ENCODE results near the gene RXRA. TPM values are rescaled to one million over a fixed set of nuclear protein-coding genes. Genes with fewer than 3 reads are reported as not detected.

RXRA gene
- total RNA-seq, 3 donors from 2014 or later: 31.0 to 63.0 (median 31.5) TPM

DNA sequence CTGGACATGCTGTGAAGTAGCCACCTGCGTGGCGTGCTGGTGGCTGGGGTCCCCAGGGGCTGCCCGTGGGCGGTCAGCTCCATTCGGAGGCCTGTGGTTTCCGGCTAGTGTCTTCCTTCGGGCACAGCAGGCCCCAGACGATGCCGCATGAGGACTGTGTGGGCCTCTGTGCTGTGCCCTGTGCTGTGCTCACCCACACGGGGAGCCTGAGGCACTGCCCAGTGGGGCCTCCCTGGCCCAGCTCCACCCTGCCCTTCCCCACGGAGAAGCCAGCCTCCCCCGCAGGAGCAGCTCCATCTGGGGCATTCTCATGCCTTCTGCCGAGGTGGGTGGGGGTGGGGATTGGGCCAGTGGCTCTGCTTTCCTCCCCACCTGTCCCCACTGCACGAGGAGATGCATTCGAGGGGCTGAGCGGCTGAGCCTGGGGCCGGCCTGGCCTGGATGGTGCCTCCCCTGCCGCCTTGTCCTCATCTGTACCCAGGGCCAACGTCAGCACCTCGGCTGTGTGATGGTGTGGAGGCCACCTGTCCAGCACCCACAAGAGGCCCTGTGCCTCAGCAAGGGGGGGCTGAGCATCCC lies 24.2 kb downstream of the RXRA start:
- H3K27ac ChIP-seq: peak overlapping the region in 1 of 2 donors; percentile 48
- TF ChIP-seq POLR2AphosphoS5 (IDR thresholded peaks at IDR 0.05) (no peak), POLR2A (IDR thresholded peaks at IDR 0.05) (no peak)
- TF ChIP-seq, protein P1, sequence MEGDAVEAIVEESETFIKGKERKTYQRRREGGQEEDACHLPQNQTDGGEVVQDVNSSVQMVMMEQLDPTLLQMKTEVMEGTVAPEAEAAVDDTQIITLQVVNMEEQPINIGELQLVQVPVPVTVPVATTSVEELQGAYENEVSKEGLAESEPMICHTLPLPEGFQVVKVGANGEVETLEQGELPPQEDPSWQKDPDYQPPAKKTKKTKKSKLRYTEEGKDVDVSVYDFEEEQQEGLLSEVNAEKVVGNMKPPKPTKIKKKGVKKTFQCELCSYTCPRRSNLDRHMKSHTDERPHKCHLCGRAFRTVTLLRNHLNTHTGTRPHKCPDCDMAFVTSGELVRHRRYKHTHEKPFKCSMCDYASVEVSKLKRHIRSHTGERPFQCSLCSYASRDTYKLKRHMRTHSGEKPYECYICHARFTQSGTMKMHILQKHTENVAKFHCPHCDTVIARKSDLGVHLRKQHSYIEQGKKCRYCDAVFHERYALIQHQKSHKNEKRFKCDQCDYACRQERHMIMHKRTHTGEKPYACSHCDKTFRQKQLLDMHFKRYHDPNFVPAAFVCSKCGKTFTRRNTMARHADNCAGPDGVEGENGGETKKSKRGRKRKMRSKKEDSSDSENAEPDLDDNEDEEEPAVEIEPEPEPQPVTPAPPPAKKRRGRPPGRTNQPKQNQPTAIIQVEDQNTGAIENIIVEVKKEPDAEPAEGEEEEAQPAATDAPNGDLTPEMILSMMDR (IDR thresholded peaks at IDR 0.05): no peak
- H3K4me3 ChIP-seq: peak overlapping the region in 1 of 3 donors; percentile 24
- H3K9me3 ChIP-seq: no peaks in the 10 kb centered on the region
- no peaks in the 10 kb centered on the region for H3K36me3 ChIP-seq
- H3K4me1 ChIP-seq: peaks cover 11 to 29% of the 10 kb centered on the region in 2 donors
- H3K27me3 ChIP-seq: no peaks in the 10 kb centered on the region
- intact Hi-C loops (cut with DNase I; ENCODE audit: low total_unique reads): no loop called here
- DNase-seq (ENCODE audit: low spot score in 2 of 2): no peak

DNA sequence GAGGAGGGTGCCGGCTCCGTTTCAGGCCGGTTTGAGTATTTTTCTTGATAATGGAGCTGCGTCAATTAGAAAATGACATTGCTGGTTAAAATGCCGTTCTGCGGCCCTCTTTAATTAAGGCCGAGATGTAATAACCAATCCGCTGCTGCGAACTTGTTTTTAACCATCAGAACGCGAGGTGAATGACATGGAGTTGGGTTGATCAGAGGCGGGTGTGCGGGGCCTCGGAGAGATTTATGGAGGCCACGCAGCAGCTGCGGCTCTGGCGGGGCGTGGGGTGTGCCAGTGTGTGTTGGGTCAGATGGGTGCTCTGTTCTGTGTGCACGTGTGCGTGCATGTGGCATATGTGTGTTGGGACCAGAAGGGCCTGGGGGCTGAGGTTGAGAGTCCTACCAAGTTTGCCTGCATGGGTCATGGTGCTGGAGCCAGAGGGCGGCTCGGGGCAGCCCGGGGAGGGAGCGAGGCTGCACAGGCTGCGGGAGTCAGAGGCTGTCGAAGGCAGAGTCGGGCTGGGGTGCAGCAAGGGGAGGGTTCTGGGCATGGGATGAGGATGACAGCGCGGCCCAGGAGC lies 25.4 kb downstream of the RXRA start:
- Histone ChIP-seq H3K4me3 (no peak overlapping the region), H3K27me3 (no peaks in the 10 kb centered on the region), H3K27ac (peak overlapping the region in 1 of 2 donors; percentile 59), H3K9me3 (no peaks in the 10 kb centered on the region), H3K4me1 (peaks cover 16 to 34% of the 10 kb centered on the region in 2 donors), H3K36me3 (no peaks in the 10 kb centered on the region)
- no peak for DNase-seq (ENCODE audit: low spot score in 2 of 2)
- TF ChIP-seq POLR2AphosphoS5 (IDR thresholded peaks at IDR 0.05) (no peak), POLR2A (IDR thresholded peaks at IDR 0.05) (no peak)
- TF ChIP-seq, protein P1 (IDR thresholded peaks at IDR 0.05): no peak
- intact Hi-C loops (cut with DNase I; ENCODE audit: low total_unique reads): no loop called here

DNA sequence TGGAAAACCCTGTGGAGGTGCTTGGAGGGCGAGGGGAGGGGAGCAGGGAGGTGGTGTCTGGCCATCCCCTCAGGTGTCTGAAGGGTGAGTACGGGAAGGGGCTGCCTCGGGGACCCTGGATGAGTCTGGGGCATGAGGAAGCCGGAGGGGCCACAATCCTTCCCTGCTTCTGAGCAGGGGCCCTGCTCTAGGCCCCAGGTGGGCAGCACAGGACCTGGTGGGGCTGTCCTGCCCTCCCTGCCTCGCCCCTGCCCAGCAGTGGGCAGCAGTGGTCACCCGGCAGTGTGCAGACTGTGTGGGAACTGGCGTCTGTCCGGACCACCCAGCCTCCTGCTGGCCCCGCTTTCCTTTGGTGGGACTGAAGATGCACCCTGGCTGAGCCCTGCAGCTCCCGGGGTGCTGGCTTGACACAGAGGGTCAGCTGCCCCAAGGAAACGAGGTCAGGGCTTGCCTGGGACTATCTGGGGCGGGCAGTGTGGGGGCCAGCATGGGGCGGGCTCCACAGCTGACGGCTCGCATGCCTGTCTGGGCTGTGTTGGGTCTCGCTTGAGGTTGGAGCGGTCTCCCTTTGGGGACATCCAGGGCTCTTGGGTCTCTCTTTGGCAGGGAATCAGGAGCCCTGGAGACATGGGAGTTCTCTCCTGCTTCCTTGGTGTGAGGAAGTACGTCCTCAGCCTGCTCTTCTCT lies 26.1 kb downstream of the RXRA start:
- intact Hi-C loops (cut with DNase I; ENCODE audit: low total_unique reads): no loop called here
- Histone ChIP-seq H3K4me1 (peaks cover 16 to 41% of the 10 kb centered on the region in 2 donors), H3K27me3 (no peaks in the 10 kb centered on the region), H3K36me3 (no peaks in the 10 kb centered on the region), H3K4me3 (no peak overlapping the region), H3K9me3 (no peaks in the 10 kb centered on the region), H3K27ac (peak overlapping the region in 1 of 2 donors; percentile 59)
- no peak for DNase-seq (ENCODE audit: low spot score in 2 of 2)
- TF ChIP-seq POLR2A (IDR thresholded peaks at IDR 0.05) (no peak), POLR2AphosphoS5 (IDR thresholded peaks at IDR 0.05) (no peak)
- TF ChIP-seq, protein P1 (IDR thresholded peaks at IDR 0.05): no peak

DNA sequence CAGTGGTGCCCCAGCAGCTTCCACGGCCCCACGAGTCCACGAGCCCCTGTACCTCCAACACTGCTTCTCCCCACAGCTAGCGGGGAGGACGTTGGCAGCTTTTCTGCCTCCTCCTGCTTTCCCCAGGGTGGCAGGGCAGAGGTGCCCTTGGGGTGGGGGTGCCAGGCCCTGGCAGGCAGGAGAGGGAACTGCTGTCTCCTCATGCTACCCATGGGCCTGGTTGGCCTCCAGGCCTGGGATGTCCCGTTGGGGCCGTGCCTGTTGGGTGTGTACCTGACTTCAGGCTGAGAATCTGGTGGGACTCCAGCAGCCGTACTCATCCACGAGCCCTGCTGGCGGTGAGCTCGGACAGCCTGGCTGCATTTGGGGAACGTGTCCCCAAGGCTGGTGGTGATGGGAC lies 27.3 kb downstream of the RXRA start:
- H3K27ac ChIP-seq: no peak overlapping the region
- H3K4me3 ChIP-seq: no peak overlapping the region
- no peaks in the 10 kb centered on the region for H3K36me3 ChIP-seq
- intact Hi-C loops (cut with DNase I; ENCODE audit: low total_unique reads): no loop called here
- no peaks in the 10 kb centered on the region for H3K27me3 ChIP-seq
- DNase-seq (ENCODE audit: low spot score in 2 of 2): no peak
- no peaks in the 10 kb centered on the region for H3K9me3 ChIP-seq
- peaks cover 25 to 53% of the 10 kb centered on the region in 2 donors for H3K4me1 ChIP-seq
- no peak for TF ChIP-seq POLR2AphosphoS5 (IDR thresholded peaks at IDR 0.05)
- TF ChIP-seq POLR2A (IDR thresholded peaks at IDR 0.05): no peak
- TF ChIP-seq, protein P1 (IDR thresholded peaks at IDR 0.05): no peak

DNA sequence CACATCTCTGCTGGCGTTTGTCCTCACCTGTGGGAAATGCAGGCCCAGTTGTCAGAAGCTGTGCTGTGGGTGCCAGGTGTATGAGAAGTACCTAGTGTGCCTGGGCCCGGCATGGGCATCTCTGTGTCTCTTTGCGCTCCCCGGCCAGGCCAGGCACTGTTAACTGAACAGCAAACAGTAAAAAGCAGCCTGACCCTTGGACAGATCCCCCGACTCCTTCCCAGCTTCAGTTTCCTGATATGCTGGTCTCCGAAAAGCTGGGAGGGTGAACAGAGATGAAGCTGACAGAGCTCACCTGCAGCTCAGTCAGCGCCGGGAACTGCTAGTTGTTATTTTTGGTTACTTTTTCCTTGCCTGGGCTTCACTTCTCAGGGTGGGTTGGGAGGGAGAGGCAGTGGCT lies 28.9 kb downstream of the RXRA start:
- Histone ChIP-seq H3K9me3 (no peaks in the 10 kb centered on the region), H3K4me1 (peaks cover 33 to 47% of the 10 kb centered on the region in 2 donors)
- intact Hi-C loops (cut with DNase I; ENCODE audit: low total_unique reads): no loop called here

More for the DNA sequence above, 28.9 kb downstream of the RXRA start:
- H3K27me3 ChIP-seq: no peaks in the 10 kb centered on the region
- H3K36me3 ChIP-seq: no peaks in the 10 kb centered on the region
- TF ChIP-seq POLR2AphosphoS5 (IDR thresholded peaks at IDR 0.05): no peak
- TF ChIP-seq, protein P1 (IDR thresholded peaks at IDR 0.05): no peak
- peak overlapping the region in 1 of 3 donors; percentile 49 for H3K4me3 ChIP-seq
- H3K27ac ChIP-seq: peak overlapping the region; percentile 48 to 91
- DNase-seq (ENCODE audit: low spot score in 2 of 2): no peak
